B cell (primary cell): Measurements from ENCODE around the gene CMYA5. TPM values are rescaled to one million over a fixed set of nuclear protein-coding genes. Genes with fewer than 3 reads are reported as not detected.

ENCODE experiments used
- ATAC-seq: fragments of 200-7000 bp; cut with Tn5 transposase; one replicate; pipeline ENCODE4 v1.10.0; 2021; ENCODE audit warnings: low read depth, mild to moderate bottlenecking, moderate number of reproducible peaks, moderate library complexity
- CTCF ChIA-PET: fragments of 350-600 bp; sonication (Branson Sonifier 250); formaldehyde crosslinking; loops from one replicate; lab custom pipeline; 2021; ENCODE audit warnings: antibody characterized with exemption, inconsistent platforms; lab: Charles Lee
- POLR2A ChIA-PET: fragments of 350-600 bp; sonication (Branson Sonifier 250); formaldehyde crosslinking; loops from one replicate; lab custom pipeline; 2021; ENCODE audit warnings: antibody characterized with exemption; lab: Charles Lee
- DNase-seq: peaks from one replicate; pipeline ENCODE4 v3.0.0; 2013
- H2AFZ ChIP-seq: 2 replicates; pipeline ENCODE4 v1.6.1; 2012; ENCODE audit warnings: mild to moderate bottlenecking, low read depth, low read length; ENCODE audit not compliant: insufficient read depth, poor library complexity, severe bottlenecking
- H3K27ac ChIP-seq, 2 donors: 1 replicate in 1 of 2; 2 replicates in 1 of 2; pipeline ENCODE4 v1.5.1; 2012 to 2013; ENCODE audit warnings: low read length in 2 of 2, mild to moderate bottlenecking in 2 of 2, moderate library complexity in 1 of 2
- H3K27me3 ChIP-seq, 4 experiments: fragments of 200-600 bp in 1 of 4; sonication (generic) in 1 of 4; replicated peaks in 1 of 4; 1 replicate in 2 of 4; 2 replicates in 2 of 4; pipeline versions ENCODE4 v1.6.1 to v1.7.0; 2013 to 2016; ENCODE audit warnings: low read length in 3 of 4, mild to moderate bottlenecking in 2 of 4, mixed read lengths in 1 of 4, moderate library complexity in 1 of 4; ENCODE audit not compliant: insufficient read depth in 4 of 4, control insufficient read depth in 3 of 4; ENCODE audit errors: control extremely low read depth in 1 of 4
- H3K36me3 ChIP-seq, 2 experiments: replicated peaks in 1 of 2; 1 replicate in 1 of 2; 2 replicates in 1 of 2; pipeline versions ENCODE4 v1.6.1 to v1.7.1; 2013; ENCODE audit warnings: low read length in 1 of 2; ENCODE audit not compliant: insufficient read depth in 2 of 2, control insufficient read depth in 1 of 2; ENCODE audit errors: control extremely low read depth in 1 of 2, extremely low read depth in 1 of 2
- H3K4me1 ChIP-seq, 2 donors: fragments of 200-600 bp in 1 of 2; sonication (generic) in 1 of 2; 1 replicate in 1 of 2; 2 replicates in 1 of 2; pipeline versions ENCODE4 v1.5.1 to v1.6.1; 2013 to 2017; ENCODE audit warnings: low read length in 2 of 2; ENCODE audit not compliant: control insufficient read depth in 2 of 2, insufficient read depth in 2 of 2
- H3K4me2 ChIP-seq: replicated peaks from 2 replicates; pipeline ENCODE3; 2012; ENCODE audit warnings: mild to moderate bottlenecking, low read depth, low read length; ENCODE audit not compliant: poor library complexity, severe bottlenecking
- H3K4me3 ChIP-seq, 5 experiments: fragments of 200-600 bp in 1 of 5; sonication (generic) in 1 of 5; 1 replicate in 3 of 5; 2 replicates in 2 of 5; pipeline versions ENCODE4 v1.5.1 to v1.7.0; 2011 to 2016; ENCODE audit warnings: low read length in 4 of 5, mild to moderate bottlenecking in 4 of 5, low read depth in 2 of 5, control low read depth in 1 of 5, moderate library complexity in 1 of 5; ENCODE audit not compliant: insufficient read depth in 1 of 5; ENCODE audit errors: control extremely low read depth in 1 of 5, extremely low read depth in 1 of 5
- H3K79me2 ChIP-seq: fragments of 200-600 bp; sonication (generic); one replicate; pipeline ENCODE4 v1.6.0; 2016; ENCODE audit warnings: low read length; ENCODE audit not compliant: control insufficient read depth, insufficient read depth
- H3K9ac ChIP-seq: fragments of 200-600 bp; sonication (generic); 2 replicates; pipeline ENCODE4 v1.6.1; 2017; ENCODE audit warnings: mild to moderate bottlenecking, low read length, moderate library complexity
- H3K9me3 ChIP-seq, 3 donors: one replicate each; pipeline versions ENCODE4 v1.6.1 to v1.7.1; 2013; ENCODE audit warnings: low read length in 2 of 3; ENCODE audit not compliant: control insufficient read depth in 2 of 3, insufficient read depth in 1 of 3; ENCODE audit errors: control extremely low read depth in 1 of 3
- H4K20me1 ChIP-seq: 2 replicates; pipeline ENCODE4 v1.6.0; 2012; ENCODE audit warnings: mild to moderate bottlenecking, low read length; ENCODE audit not compliant: insufficient read depth, control insufficient read depth, poor library complexity, severe bottlenecking
- H3K27ac Mint-ChIP-seq: one replicate; pipeline ENCODE4 v1.8.0; 2021; ENCODE audit warnings: mixed read lengths
- H3K27me3 Mint-ChIP-seq: one replicate; pipeline ENCODE4 v1.8.0; 2021; ENCODE audit warnings: mixed read lengths
- H3K4me1 Mint-ChIP-seq: one replicate; pipeline ENCODE4 v1.8.0; 2021; ENCODE audit warnings: mixed read lengths
- H3K4me3 Mint-ChIP-seq: one replicate; pipeline ENCODE4 v1.8.0; 2021; ENCODE audit warnings: mixed read lengths
- H3K9me3 Mint-ChIP-seq: one replicate; pipeline ENCODE4 v1.8.0; 2022; ENCODE audit warnings: mixed read lengths; ENCODE audit not compliant: insufficient read depth
- EZH2 ChIP-seq: IDR thresholded peaks from 2 replicates; pipeline ENCODE4 v1.6.1; 2012; ENCODE audit warnings: borderline replicate concordance, low read depth, mild to moderate bottlenecking, moderate library complexity, low read length; ENCODE audit not compliant: insufficient read depth, poor library complexity, severe bottlenecking
- WGBS: methylation state at CpG from one replicate; pipeline ENCODE4 v1.1.5; 2013; ENCODE audit warnings: missing lambda C conversion rate; ENCODE audit not compliant: insufficient coverage; 5-methylcytosine and 5-hydroxymethylcytosine counted together
- intact Hi-C: fragments of 100-400 bp; cut with micrococcal nuclease; formaldehyde crosslinking; loops from one replicate; pipeline ENCODE4 v1.10.0; 2022
- polyA plus RNA-seq: library from polyadenylated mRNA; depleted of rRNA; stranded (reverse); fragments of >200 nt; gene quantifications from 2 replicates; pipeline ENCODE4 v1.2.3, GENCODE V29; 2012
- total RNA-seq, 2 donors: library from RNA; stranded (reverse); fragments of 120-200 nt in 1 of 2; gene quantifications; 1 replicate in 1 of 2; 2 replicates in 1 of 2; pipeline versions ENCODE4 v1.2.3 to v1.2.4, GENCODE V29; 2013 to 2022
- TF ChIP-seq, protein P1 (sequence below): fragments of 200-600 bp; IDR thresholded peaks from one replicate; pipeline ENCODE4 v1.8.0; 2022; ENCODE audit warnings: antibody characterized with exemption, mild to moderate bottlenecking

The CMYA5 gene
- total and polyA plus RNA-seq, 2 donors (not counting 1 experiment from before 2014, with no cell fraction given), result 0.01 to 0.25 TPM

DNA sequence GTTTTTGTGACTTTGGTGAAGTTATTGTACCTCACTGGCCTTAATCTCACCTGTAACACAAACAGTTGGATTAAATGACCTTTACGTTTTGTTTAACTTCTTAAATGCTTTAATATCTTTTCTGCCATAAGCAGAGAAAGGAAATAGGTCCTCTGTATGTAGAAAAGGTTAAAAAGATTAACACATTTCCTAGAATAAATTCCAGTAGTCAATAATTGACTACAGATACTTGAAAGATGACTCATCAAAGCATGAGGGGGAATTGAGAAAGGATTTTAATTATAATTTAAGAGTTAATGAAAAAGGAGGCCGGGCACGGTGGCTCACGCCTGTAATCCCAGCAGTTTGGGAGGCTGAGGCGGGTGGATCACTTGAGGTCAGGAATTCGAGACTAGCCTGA is 35.8 kb upstream of the CMYA5 start:
- TF ChIP-seq EZH2, result no peak
- TF ChIP-seq, protein P1, sequence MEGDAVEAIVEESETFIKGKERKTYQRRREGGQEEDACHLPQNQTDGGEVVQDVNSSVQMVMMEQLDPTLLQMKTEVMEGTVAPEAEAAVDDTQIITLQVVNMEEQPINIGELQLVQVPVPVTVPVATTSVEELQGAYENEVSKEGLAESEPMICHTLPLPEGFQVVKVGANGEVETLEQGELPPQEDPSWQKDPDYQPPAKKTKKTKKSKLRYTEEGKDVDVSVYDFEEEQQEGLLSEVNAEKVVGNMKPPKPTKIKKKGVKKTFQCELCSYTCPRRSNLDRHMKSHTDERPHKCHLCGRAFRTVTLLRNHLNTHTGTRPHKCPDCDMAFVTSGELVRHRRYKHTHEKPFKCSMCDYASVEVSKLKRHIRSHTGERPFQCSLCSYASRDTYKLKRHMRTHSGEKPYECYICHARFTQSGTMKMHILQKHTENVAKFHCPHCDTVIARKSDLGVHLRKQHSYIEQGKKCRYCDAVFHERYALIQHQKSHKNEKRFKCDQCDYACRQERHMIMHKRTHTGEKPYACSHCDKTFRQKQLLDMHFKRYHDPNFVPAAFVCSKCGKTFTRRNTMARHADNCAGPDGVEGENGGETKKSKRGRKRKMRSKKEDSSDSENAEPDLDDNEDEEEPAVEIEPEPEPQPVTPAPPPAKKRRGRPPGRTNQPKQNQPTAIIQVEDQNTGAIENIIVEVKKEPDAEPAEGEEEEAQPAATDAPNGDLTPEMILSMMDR, result no peak
- H3K4me1 Mint-ChIP-seq, result no peaks in the 10 kb centered on the region
- H2AFZ ChIP-seq, result no peak overlapping the region
- no peak overlapping the region for H3K4me3 ChIP-seq
- ATAC-seq, result no peak
- H3K9me3 Mint-ChIP-seq, result no peaks in the 10 kb centered on the region
- H3K9me3 ChIP-seq, result no peaks in the 10 kb centered on the region
- intact Hi-C loops, result no loop called here
- H3K27ac ChIP-seq, result no peak overlapping the region
- H4K20me1 ChIP-seq, result no peaks in the 10 kb centered on the region
- no peak overlapping the region for H3K4me3 Mint-ChIP-seq
- H3K36me3 ChIP-seq, result peaks cover 2 to 18% of the 10 kb centered on the region in 2 experiments
- no peak for DNase-seq
- H3K9ac ChIP-seq, result no peak overlapping the region
- H3K4me1 ChIP-seq, result no peaks in the 10 kb centered on the region
- H3K27me3 ChIP-seq, result no peaks in the 10 kb centered on the region
- H3K27me3 Mint-ChIP-seq, result no peaks in the 10 kb centered on the region
- ChIA-PET POLR2A (no interaction called here), CTCF (no interaction called here)
- H3K79me2 ChIP-seq, result no peaks in the 10 kb centered on the region
- no peak overlapping the region for H3K4me2 ChIP-seq
- H3K27ac Mint-ChIP-seq, result no peak overlapping the region
- 100% methylated on average over 4 of the region's 6 CpGs for WGBS

DNA sequence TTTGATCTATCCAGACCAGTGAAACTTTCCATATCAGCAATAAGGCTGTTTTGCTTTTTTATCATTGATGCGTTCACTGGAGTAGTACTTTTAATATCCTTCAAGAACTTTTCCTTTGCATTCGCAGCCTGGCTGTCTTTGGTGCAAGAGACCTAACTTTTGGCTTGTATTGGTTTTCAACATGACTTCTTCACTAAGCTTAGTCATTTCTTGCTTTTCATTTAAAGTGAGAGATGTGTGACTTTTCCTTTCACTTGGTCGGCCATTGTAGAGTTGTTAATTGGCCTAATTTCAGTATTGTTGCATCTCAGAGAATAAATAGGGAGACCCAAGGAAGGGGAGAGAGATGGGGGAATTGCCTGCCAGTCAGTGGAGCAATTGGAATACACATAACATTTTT is 26.4 kb upstream of the CMYA5 start:
- TF ChIP-seq, protein P1, result no peak
- TF ChIP-seq EZH2, result no peak
- Histone ChIP-seq H3K9ac (no peak overlapping the region), H3K79me2 (no peaks in the 10 kb centered on the region), H3K4me2 (no peak overlapping the region), H2AFZ (no peak overlapping the region), H3K4me3 (no peak overlapping the region), H4K20me1 (no peaks in the 10 kb centered on the region), H3K4me1 (no peaks in the 10 kb centered on the region), H3K27me3 (no peaks in the 10 kb centered on the region), H3K27ac (no peak overlapping the region), H3K9me3 (peaks cover 0 to 2% (median 0%) of the 10 kb centered on the region in 3 donors), H3K36me3 (peaks cover 0 to 7% of the 10 kb centered on the region in 2 experiments)
- intact Hi-C loops, result no loop called here
- DNase-seq (no peak), ATAC-seq (no peak)
- no peaks in the 10 kb centered on the region for H3K4me1 Mint-ChIP-seq
- H3K27ac Mint-ChIP-seq, result no peak overlapping the region
- POLR2A ChIA-PET, result interaction anchor here (0.6 kb wide), 1 partner anchor 423 kb away, joined by 3 read pairs; no protein-coding TSS in a partner anchor
- H3K27me3 Mint-ChIP-seq, result no peaks in the 10 kb centered on the region
- CTCF ChIA-PET, result no interaction called here
- H3K4me3 Mint-ChIP-seq, result no peak overlapping the region
- 83% methylated on average over 1 of the region's 3 CpGs for WGBS
- H3K9me3 Mint-ChIP-seq, result peaks cover 5% of the 10 kb centered on the region
